NB4 (cell line): Measurements from ENCODE around the gene NFU1.

Experiments
- POLR2A ChIP-seq: IDR thresholded peaks from 2 replicates; pipeline ENCODE4 v1.6.1; 2011; ENCODE audit warnings: mild to moderate bottlenecking; ENCODE audit not compliant: insufficient read length; ENCODE audit errors: extremely low read depth
- TF ChIP-seq, protein P1 (sequence below): IDR thresholded peaks from one replicate; pipeline ENCODE4 v1.5.1; 2012; ENCODE audit warnings: low read depth, low read length
- TF ChIP-seq, protein P2 (sequence below): IDR thresholded peaks from 2 replicates; pipeline ENCODE4 v1.6.1; 2011; ENCODE audit warnings: low read depth, low read length

DNA sequence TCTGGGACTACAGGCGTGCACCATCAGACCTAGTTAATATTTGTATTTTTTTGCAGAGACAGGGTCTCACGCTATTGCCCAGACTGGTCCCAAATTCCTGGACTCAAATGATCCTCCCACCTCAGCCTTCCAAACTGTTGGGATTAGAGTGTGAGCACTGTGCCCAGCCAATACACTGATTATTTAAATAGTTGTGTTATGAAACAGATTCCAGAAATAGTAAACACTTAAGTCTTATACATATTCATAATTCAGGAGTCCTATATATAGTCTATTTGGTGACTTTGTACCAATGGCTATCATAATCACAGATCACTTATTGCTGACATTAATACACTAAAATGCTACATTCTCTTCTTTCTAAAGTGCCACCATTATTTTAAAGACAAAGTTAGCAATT is 12.8 kb downstream of the NFU1 start:
- TF ChIP-seq, protein P1, sequence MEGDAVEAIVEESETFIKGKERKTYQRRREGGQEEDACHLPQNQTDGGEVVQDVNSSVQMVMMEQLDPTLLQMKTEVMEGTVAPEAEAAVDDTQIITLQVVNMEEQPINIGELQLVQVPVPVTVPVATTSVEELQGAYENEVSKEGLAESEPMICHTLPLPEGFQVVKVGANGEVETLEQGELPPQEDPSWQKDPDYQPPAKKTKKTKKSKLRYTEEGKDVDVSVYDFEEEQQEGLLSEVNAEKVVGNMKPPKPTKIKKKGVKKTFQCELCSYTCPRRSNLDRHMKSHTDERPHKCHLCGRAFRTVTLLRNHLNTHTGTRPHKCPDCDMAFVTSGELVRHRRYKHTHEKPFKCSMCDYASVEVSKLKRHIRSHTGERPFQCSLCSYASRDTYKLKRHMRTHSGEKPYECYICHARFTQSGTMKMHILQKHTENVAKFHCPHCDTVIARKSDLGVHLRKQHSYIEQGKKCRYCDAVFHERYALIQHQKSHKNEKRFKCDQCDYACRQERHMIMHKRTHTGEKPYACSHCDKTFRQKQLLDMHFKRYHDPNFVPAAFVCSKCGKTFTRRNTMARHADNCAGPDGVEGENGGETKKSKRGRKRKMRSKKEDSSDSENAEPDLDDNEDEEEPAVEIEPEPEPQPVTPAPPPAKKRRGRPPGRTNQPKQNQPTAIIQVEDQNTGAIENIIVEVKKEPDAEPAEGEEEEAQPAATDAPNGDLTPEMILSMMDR = no peak
- TF ChIP-seq, protein P2, sequence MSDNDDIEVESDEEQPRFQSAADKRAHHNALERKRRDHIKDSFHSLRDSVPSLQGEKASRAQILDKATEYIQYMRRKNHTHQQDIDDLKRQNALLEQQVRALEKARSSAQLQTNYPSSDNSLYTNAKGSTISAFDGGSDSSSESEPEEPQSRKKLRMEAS = no peak
- TF ChIP-seq POLR2A = no peak
